ENCODE measurements around the gene FHIT. TPM values are rescaled to one million over a fixed set of nuclear protein-coding genes. Genes with fewer than 3 reads are reported as not detected.
A peak's percentile ranks its signal among the peaks of the same experiment; 100 is the strongest.

Gene FHIT
- total and polyA plus RNA-seq, 2 experiments from 2014 or later, result 9.7 to 16.2 TPM

DNA sequence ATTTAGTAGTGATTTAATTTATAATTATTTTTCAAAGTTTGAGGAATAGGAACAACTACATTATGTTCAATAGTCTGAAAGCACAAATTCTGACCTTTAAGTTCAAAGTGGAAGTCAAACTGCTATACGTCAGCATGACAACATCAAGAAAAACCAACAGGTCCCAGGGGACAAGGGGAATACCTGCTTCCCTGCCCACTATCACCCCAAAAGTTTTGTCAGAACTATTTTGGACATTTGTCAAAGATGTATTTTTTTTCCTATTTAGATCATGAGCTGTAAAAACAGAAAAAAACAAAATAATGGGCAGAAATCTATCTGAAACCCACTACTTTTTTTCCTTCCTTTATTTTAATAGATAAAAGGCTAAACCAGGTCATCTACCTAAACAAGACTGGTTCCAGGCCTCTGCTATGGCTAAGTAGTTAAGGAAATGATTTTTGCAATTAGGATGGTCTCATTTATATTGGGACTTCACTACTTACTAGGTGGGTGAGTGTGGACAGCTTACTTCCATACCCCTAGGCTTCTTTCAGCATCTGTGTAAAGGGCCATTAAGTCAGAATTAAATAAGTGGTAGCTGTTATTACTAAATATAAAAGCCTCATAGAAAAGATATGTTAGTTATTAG lies 746.3 kb downstream of the FHIT start:
- Histone ChIP-seq H3K79me2 (no peaks in the 10 kb centered on the region), H2AFZ (no peak overlapping the region), H3K4me2 (no peak overlapping the region), H3K9me3 (ENCODE audit: low read depth) (no peaks in the 10 kb centered on the region), H4K20me1 (ENCODE audit: insufficient read depth, poor library complexity, severe bottlenecking) (no peaks in the 10 kb centered on the region), H3K4me3 (no peak overlapping the region), H3K27ac (no peak overlapping the region), H3K36me3 (replicated peaks; ENCODE audit: insufficient read depth, low read depth) (no peaks in the 10 kb centered on the region), H3K27me3 (no peaks in the 10 kb centered on the region), H3K4me1 (ENCODE audit: insufficient read depth) (no peaks in the 10 kb centered on the region), H3K9me2 (replicated peaks; ENCODE audit: insufficient read depth) (no peaks in the 10 kb centered on the region)
- DNase-seq (ENCODE audit: low spot score), result no peak
- 93% methylated on average over 1 of the region's 1 CpG for WGBS (ENCODE audit: low lambda C conversion rate, missing lambda C conversion rate)
- TF ChIP-seq EZH2phosphoT487 (IDR thresholded peaks at IDR 0.05; ENCODE audit: low read depth, severe bottlenecking, unreplicated experiment) (no peak), EZH2 (IDR thresholded peaks at IDR 0.05; ENCODE audit: borderline replicate concordance) (no peak)
- TF ChIP-seq, protein P1, sequence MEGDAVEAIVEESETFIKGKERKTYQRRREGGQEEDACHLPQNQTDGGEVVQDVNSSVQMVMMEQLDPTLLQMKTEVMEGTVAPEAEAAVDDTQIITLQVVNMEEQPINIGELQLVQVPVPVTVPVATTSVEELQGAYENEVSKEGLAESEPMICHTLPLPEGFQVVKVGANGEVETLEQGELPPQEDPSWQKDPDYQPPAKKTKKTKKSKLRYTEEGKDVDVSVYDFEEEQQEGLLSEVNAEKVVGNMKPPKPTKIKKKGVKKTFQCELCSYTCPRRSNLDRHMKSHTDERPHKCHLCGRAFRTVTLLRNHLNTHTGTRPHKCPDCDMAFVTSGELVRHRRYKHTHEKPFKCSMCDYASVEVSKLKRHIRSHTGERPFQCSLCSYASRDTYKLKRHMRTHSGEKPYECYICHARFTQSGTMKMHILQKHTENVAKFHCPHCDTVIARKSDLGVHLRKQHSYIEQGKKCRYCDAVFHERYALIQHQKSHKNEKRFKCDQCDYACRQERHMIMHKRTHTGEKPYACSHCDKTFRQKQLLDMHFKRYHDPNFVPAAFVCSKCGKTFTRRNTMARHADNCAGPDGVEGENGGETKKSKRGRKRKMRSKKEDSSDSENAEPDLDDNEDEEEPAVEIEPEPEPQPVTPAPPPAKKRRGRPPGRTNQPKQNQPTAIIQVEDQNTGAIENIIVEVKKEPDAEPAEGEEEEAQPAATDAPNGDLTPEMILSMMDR (IDR thresholded peaks at IDR 0.05; ENCODE audit: poor library complexity), result no peak

DNA sequence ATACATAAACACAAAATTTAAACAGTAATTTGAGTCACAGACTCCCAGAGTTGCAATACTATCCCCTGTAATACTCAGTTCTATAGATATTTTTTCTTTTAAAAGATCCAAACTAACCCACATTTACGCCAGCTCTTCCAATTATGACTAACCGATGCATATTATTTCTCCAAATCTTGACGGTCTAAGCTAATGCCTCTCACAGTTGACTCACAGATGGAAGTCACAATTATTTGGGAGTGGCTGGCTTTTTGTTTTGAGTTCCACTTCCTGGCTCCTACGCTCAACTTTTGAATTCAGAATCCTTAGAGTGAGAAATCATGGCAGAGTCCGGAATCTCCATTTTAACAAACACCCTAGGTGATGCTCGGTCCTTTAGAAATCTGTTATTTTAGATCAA lies 749.9 kb downstream of the FHIT start:
- H4K20me1 ChIP-seq (ENCODE audit: insufficient read depth, poor library complexity, severe bottlenecking), result no peaks in the 10 kb centered on the region
- TF ChIP-seq EZH2 (IDR thresholded peaks at IDR 0.05; ENCODE audit: borderline replicate concordance) (no peak), EZH2phosphoT487 (IDR thresholded peaks at IDR 0.05; ENCODE audit: low read depth, severe bottlenecking, unreplicated experiment) (no peak)
- TF ChIP-seq, protein P1 (IDR thresholded peaks at IDR 0.05; ENCODE audit: poor library complexity), result no peak
- no peaks in the 10 kb centered on the region for H3K36me3 ChIP-seq (replicated peaks; ENCODE audit: insufficient read depth, low read depth)
- no peak overlapping the region for H3K27ac ChIP-seq
- no peaks in the 10 kb centered on the region for H3K4me1 ChIP-seq (ENCODE audit: insufficient read depth)
- no peaks in the 10 kb centered on the region for H3K9me3 ChIP-seq (ENCODE audit: low read depth)
- 92% methylated on average over 6 of the region's 6 CpGs for WGBS (ENCODE audit: low lambda C conversion rate, missing lambda C conversion rate)
- no peak for DNase-seq (ENCODE audit: low spot score)
- no peak overlapping the region for H3K4me3 ChIP-seq
- H3K27me3 ChIP-seq, result no peaks in the 10 kb centered on the region
- no peak overlapping the region for H2AFZ ChIP-seq
- no peak overlapping the region for H3K4me2 ChIP-seq
- no peaks in the 10 kb centered on the region for H3K9me2 ChIP-seq (replicated peaks; ENCODE audit: insufficient read depth)
- no peaks in the 10 kb centered on the region for H3K79me2 ChIP-seq

DNA sequence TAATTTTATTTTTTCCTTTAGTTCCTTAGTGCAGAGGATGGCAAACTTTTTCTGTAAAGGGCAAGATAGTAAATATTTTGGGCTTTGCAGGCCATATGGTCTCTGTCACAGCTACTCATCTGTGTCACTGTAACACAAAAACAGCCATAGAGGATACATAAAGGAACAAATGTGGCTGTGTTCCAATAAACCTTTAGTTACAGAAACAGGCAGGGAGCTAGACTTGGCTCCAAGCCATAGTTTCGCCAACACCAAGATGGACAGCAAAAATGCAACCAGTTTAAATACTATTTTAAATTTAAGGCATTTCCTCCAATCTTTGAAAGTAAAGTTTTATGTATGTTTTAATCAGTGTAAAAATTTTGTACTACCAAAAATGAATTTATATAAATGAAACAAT lies 753.4 kb downstream of the FHIT start:
- WGBS (ENCODE audit: low lambda C conversion rate, missing lambda C conversion rate), result 72% methylated on average over 1 of the region's 1 CpG
- H3K79me2 ChIP-seq, result no peaks in the 10 kb centered on the region
- no peaks in the 10 kb centered on the region for H3K9me3 ChIP-seq (ENCODE audit: low read depth)
- DNase-seq (ENCODE audit: low spot score), result peak; percentile 9
- H3K9me2 ChIP-seq (replicated peaks; ENCODE audit: insufficient read depth), result no peaks in the 10 kb centered on the region
- H3K27me3 ChIP-seq, result no peaks in the 10 kb centered on the region
- no peak overlapping the region for H2AFZ ChIP-seq
- H3K4me3 ChIP-seq, result no peak overlapping the region
- no peaks in the 10 kb centered on the region for H3K36me3 ChIP-seq (replicated peaks; ENCODE audit: insufficient read depth, low read depth)
- H3K4me2 ChIP-seq, result no peak overlapping the region
- H3K4me1 ChIP-seq (ENCODE audit: insufficient read depth), result no peaks in the 10 kb centered on the region
- H3K27ac ChIP-seq, result no peak overlapping the region
- H4K20me1 ChIP-seq (ENCODE audit: insufficient read depth, poor library complexity, severe bottlenecking), result no peaks in the 10 kb centered on the region
- no peak for TF ChIP-seq EZH2phosphoT487 (IDR thresholded peaks at IDR 0.05; ENCODE audit: low read depth, severe bottlenecking, unreplicated experiment)
- TF ChIP-seq, protein P1 (IDR thresholded peaks at IDR 0.05; ENCODE audit: poor library complexity), result no peak
- no peak for TF ChIP-seq EZH2 (IDR thresholded peaks at IDR 0.05; ENCODE audit: borderline replicate concordance)

All from hepatocyte (in vitro differentiated cells).